Osteocyte (in vitro differentiated cells): Measurements from ENCODE around the gene DCAF7. TPM values are rescaled to one million over a fixed set of nuclear protein-coding genes. Genes with fewer than 3 reads are reported as not detected.

Source experiments
- DNase-seq: peaks from one replicate; pipeline ENCODE4 v3.0.0; 2021; ENCODE audit warnings: mixed read lengths; ENCODE audit not compliant: unreplicated experiment; ENCODE audit errors: extremely low spot score
- H3K27ac Mint-ChIP-seq: one replicate; pipeline ENCODE4 v1.8.0; 2021; ENCODE audit warnings: mild to moderate bottlenecking, mixed read lengths; ENCODE audit not compliant: unreplicated experiment
- H3K27me3 Mint-ChIP-seq: one replicate; pipeline ENCODE4 v1.8.0; 2021; ENCODE audit warnings: mixed read lengths; ENCODE audit not compliant: unreplicated experiment
- H3K36me3 Mint-ChIP-seq: one replicate; pipeline ENCODE4 v1.8.0; 2021; ENCODE audit warnings: mixed read lengths; ENCODE audit not compliant: unreplicated experiment
- H3K4me1 Mint-ChIP-seq: one replicate; pipeline ENCODE4 v1.8.0; 2021; ENCODE audit warnings: mixed read lengths; ENCODE audit not compliant: unreplicated experiment
- H3K4me3 Mint-ChIP-seq: one replicate; pipeline ENCODE4 v1.8.0; 2021; ENCODE audit warnings: mild to moderate bottlenecking, moderate library complexity, mixed read lengths; ENCODE audit not compliant: unreplicated experiment
- H3K9me3 Mint-ChIP-seq: one replicate; pipeline ENCODE4 v1.8.0; 2021; ENCODE audit warnings: mixed read lengths; ENCODE audit not compliant: unreplicated experiment
- total RNA-seq: library from RNA; stranded (reverse); gene quantifications from 2 replicates; pipeline ENCODE4 v1.2.1, GENCODE V29; 2021
- TF ChIP-seq, protein P1 (sequence below): fragments of 200-600 bp; sonication (generic); IDR thresholded peaks from 2 replicates; pipeline ENCODE4 v1.5.0; 2021; ENCODE audit warnings: antibody characterized with exemption, mild to moderate bottlenecking, moderate library complexity

The DCAF7 gene
- total RNA-seq, 1 donor from 2014 or later, result 93.9 TPM

DNA sequence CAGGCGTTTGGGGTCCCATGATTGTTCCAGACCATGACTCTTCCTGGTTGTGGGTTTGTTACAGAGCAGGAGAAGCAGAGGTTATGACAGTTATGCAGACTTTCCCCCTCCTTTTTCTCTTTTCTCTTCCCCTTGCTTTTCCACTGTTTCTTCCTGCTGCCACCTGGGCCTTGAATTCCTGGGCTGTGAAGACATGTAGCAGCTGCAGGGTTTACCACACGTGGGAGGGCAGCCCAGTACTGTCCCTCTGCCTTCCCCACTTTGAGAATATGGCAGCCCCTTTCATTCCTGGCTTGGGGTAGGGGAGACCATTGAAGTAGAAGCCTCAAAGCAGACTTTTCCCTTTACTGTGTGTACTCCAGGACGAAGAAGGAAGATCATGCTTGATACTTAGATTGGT, 42.5 kb downstream of the DCAF7 start:
- no peaks in the 10 kb centered on the region for H3K9me3 Mint-ChIP-seq
- H3K27me3 Mint-ChIP-seq, result no peaks in the 10 kb centered on the region
- TF ChIP-seq, protein P1, sequence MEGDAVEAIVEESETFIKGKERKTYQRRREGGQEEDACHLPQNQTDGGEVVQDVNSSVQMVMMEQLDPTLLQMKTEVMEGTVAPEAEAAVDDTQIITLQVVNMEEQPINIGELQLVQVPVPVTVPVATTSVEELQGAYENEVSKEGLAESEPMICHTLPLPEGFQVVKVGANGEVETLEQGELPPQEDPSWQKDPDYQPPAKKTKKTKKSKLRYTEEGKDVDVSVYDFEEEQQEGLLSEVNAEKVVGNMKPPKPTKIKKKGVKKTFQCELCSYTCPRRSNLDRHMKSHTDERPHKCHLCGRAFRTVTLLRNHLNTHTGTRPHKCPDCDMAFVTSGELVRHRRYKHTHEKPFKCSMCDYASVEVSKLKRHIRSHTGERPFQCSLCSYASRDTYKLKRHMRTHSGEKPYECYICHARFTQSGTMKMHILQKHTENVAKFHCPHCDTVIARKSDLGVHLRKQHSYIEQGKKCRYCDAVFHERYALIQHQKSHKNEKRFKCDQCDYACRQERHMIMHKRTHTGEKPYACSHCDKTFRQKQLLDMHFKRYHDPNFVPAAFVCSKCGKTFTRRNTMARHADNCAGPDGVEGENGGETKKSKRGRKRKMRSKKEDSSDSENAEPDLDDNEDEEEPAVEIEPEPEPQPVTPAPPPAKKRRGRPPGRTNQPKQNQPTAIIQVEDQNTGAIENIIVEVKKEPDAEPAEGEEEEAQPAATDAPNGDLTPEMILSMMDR, result no peak
- no peak overlapping the region for H3K27ac Mint-ChIP-seq
- H3K36me3 Mint-ChIP-seq, result peaks cover 40% of the 10 kb centered on the region
- no peak for DNase-seq
- H3K4me3 Mint-ChIP-seq, result no peak overlapping the region
- no peaks in the 10 kb centered on the region for H3K4me1 Mint-ChIP-seq

DNA sequence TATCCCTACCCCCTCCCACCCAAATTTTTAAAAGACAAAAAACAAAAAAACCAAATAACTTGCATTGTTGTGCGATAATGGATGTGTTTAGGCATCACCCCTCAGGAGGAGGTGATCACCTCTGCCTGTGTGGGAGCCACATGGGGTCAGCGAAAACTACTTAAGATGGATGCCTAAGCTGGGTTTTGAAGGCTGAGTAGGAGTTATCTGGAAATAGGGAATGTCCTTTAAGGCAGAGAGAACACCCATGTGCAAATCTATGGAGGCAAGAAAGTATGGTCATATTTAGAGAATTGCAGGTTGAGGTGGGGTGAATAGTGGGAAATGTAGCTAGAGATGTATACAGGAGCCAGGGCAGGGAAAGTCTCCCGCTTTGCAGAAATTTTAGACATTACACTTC, 44.9 kb downstream of the DCAF7 start:
- H3K9me3 Mint-ChIP-seq, result no peaks in the 10 kb centered on the region
- no peak for DNase-seq
- no peaks in the 10 kb centered on the region for H3K27me3 Mint-ChIP-seq
- no peak overlapping the region for H3K27ac Mint-ChIP-seq
- peaks cover 22% of the 10 kb centered on the region for H3K36me3 Mint-ChIP-seq
- peaks cover 2% of the 10 kb centered on the region for H3K4me1 Mint-ChIP-seq
- TF ChIP-seq, protein P1, result no peak
- H3K4me3 Mint-ChIP-seq, result no peak overlapping the region

DNA sequence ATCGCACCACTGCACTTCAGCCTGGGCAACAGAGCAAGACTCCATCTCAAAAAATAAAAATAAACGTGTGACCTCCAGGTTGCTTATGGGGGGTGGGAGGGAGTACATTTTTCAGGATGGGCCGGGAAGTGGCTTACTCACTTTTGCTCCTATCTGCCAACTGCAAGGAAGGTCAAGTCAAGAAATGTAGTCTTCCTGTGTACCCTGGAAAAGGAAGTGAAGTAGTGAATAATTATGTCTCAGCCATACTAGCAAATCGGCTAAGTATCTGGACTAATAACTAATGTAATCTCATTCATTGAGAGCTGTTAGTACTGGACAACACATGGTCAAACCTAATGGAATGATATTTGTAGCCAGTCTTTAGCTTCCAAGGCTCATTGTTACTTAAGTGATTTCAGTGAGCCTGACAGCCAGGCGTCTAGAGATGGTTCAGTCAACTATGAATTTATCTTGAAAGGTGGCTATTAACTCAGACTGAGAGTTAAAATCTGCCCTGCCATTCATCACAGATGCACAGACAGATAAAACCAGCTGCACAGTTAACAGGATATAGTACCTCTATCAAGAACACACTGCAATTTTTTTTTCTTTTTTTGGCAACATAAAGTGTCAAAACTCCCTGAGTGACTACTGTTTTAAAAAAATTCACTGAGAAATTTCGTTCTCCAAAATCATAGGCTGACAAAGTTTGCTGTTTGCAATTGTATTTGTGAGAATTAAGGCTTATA, 46.7 kb downstream of the DCAF7 start:
- Mint-ChIP-seq H3K9me3 (no peaks in the 10 kb centered on the region), H3K4me3 (no peak overlapping the region), H3K27ac (no peak overlapping the region), H3K27me3 (no peaks in the 10 kb centered on the region), H3K4me1 (peaks cover 15% of the 10 kb centered on the region), H3K36me3 (peaks cover 9% of the 10 kb centered on the region)
- no peak for DNase-seq
- TF ChIP-seq, protein P1, result no peak

DNA sequence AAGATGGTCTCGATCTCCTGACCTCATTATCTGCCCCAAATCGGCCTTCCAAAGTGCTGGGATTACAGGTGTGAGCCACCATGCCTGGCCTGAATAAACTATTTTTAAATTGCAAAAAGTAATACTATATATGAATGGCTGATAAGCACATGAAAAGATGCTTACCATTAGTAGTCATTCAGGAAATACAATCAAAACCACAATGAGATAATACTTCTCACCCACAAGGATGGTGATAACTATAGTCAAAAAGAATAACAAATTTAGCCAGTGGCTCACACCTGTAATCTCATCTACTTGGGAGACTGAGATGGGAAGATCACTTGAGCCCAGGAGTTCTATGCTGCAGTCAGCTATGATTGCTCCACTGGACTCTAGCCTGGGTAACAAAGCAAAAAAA, 48.0 kb downstream of the DCAF7 start:
- Mint-ChIP-seq H3K4me1 (peaks cover 15% of the 10 kb centered on the region), H3K36me3 (peaks cover 6% of the 10 kb centered on the region), H3K4me3 (no peak overlapping the region), H3K9me3 (no peaks in the 10 kb centered on the region), H3K27ac (no peak overlapping the region), H3K27me3 (no peaks in the 10 kb centered on the region)
- DNase-seq, result no peak
- TF ChIP-seq, protein P1, result no peak

DNA sequence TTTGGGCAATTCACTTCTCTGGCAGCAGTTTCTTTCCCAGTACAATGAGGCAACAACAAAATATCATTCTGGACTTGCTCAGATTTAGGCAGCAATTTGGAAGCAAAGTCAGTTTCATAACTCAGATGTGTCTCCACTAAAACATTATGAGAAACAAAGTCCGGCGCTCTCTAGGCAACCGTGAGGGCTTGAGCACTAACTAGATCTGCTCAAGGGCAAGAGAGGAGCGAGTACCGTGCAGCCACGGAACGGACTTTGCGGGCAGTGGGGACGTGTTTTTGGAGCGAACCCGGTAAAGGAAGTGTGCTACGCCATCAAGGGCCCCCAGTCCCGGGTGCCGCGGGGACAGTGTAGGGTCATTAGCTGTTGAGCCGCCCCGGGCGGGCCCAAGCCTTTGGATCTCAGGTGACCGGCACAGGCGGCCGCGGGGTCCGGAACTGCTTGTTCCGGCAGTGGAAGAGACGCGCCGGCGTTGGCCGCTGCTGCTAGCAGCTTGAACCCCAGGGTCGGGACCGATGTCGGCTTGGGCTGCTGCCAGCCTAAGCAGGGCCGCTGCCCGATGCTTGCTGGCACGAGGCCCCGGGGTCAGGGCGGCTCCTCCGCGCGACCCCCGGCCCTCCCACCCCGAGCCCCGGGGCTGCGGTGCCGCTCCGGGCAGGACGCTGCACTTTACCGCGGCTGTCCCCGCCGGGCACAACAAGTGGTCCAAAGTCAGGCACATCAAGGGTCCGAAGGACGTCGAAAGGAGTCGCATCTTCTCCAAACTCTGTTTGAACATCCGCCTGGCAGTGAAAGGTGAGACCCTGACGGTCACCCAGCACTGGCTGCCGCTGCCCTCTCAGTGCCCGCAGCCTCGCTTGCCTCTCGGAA, 50.5 kb downstream of the DCAF7 start, which contains the start of gene TACO1:
Gene TACO1, plus strand, starts transcription at position 327 of the 870 bp plus-strand sequence. Its CDS starts 189 bp downstream, at position 516.
- H3K9me3 Mint-ChIP-seq, result no peaks in the 10 kb centered on the region
- TF ChIP-seq, protein P1, result no peak
- H3K4me1 Mint-ChIP-seq, result peaks cover 15% of the 10 kb centered on the region
- no peaks in the 10 kb centered on the region for H3K27me3 Mint-ChIP-seq
- peaks cover 11% of the 10 kb centered on the region for H3K36me3 Mint-ChIP-seq
- H3K27ac Mint-ChIP-seq, result peak within 1 kb of the TSS; percentile 92
- DNase-seq, result peak; percentile 91
- H3K4me3 Mint-ChIP-seq, result peak within 1 kb of the TSS; percentile 92
